ENCODE results near the gene PTPRT.

PTPRT gene

DNA sequence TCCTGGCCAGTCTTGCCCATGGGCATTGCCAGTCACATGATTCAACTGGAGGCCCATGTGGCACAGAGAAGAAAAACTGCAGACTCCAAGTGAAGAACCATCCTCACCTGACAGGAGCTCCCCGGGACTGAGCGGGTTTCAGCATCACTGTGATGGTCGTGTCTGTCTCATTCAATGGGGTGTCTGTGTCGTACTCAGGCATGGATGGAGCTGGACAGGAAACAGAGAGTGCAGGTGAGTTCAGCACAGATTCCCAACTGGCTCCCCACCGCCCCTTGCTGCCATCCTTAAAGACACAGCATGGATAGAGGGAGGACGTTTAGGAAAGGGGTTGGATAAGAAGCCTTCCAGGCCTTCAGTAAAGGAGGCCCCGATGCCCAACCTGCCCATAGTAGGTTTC is 839.2 kb downstream of the PTPRT start:
- no CpG with 5 or more reads among the region's 7 CpGs for WGBS (ENCODE audit: insufficient coverage, insufficient read length)
- DNase-seq (ENCODE audit: low read depth, low spot score): no peak
- Histone ChIP-seq H3K4me3 (ENCODE audit: low read length) (no peak overlapping the region), H3K4me1 (ENCODE audit: control insufficient read depth, insufficient read depth, low read length) (no peaks in the 10 kb centered on the region), H3K27me3 (ENCODE audit: control insufficient read depth, insufficient read depth, low read length) (no peaks in the 10 kb centered on the region), H3K36me3 (ENCODE audit: control insufficient read depth, insufficient read depth, low read length) (no peaks in the 10 kb centered on the region), H3K9me3 (ENCODE audit: control insufficient read depth, insufficient read depth, low read length) (no peaks in the 10 kb centered on the region), H3K27ac (ENCODE audit: low read length) (no peak overlapping the region)

DNA sequence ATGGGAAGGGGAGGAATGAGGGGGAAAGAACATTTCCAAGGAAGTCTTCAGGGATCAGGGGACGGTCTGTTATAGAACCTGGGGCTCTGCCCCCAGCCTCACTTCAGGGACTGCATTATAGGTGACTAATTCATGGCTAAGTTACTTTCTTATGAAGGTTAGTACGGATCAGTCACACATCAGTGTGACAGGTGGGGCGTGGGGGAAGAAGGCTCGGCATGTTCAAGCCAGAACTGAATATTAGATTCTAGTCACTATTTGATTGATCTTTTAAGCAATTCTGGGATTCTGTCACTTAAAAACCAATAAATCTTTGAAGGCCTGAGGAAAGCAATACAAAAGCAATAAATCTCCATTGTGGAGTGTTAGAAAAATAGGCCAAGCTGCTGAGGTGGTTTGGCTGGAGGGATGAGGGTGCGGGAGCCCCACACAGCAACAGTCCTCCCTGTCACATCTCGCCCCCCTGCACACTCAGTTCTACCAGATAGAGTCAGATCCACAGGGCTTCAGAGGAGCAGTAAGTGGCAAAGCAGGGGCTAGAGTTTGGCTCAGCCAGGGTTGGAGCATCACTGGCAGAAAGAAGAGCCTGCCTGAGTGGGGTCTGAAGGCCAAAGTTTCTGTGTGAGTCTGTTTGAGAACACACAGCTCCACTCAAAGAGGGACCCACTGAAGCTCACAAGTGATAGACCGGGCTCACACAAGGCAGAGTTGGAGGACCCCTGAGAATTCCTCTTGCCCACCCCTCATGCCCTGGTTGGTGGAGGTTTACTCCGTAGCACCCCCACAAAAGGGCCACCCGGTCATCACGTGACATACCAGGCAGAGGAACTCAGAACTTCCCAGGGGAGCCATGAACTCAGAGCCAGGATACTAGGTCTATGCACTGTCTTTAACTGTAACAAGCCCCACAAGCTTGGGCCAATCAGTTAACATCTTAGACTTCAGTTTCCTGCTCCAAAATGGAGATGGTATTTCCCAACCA is 843.2 kb downstream of the PTPRT start:
- H3K9me3 ChIP-seq (ENCODE audit: control insufficient read depth, insufficient read depth, low read length): no peaks in the 10 kb centered on the region
- no peaks in the 10 kb centered on the region for H3K4me1 ChIP-seq (ENCODE audit: control insufficient read depth, insufficient read depth, low read length)
- H3K27ac ChIP-seq (ENCODE audit: low read length): no peak overlapping the region
- no peak overlapping the region for H3K4me3 ChIP-seq (ENCODE audit: low read length)
- no peak for DNase-seq (ENCODE audit: low read depth, low spot score)
- no peaks in the 10 kb centered on the region for H3K36me3 ChIP-seq (ENCODE audit: control insufficient read depth, insufficient read depth, low read length)
- WGBS (ENCODE audit: insufficient coverage, insufficient read length): no CpG with 5 or more reads among the region's 10 CpGs
- H3K27me3 ChIP-seq (ENCODE audit: control insufficient read depth, insufficient read depth, low read length): no peaks in the 10 kb centered on the region

DNA sequence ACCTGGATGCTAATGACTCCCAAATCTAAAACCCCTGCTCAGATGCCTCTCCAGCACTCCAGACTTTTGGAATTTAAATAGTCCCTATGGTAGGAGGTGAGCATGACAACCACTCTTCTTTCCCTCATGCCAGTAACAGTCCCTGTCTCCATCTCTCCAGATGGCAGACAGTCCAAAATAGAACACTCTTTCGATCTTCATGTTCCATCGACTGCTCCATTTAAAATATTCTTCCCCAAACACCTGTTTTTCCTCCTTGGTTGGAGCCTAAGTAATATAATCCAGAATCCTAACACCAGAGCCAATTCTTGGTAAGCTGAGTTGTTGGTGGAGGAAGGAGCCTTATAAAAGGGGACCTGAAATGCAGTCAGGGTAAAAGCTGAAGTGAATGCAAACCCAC is 848.1 kb downstream of the PTPRT start:
- no peak overlapping the region for H3K27ac ChIP-seq (ENCODE audit: low read length)
- no CpG with 5 or more reads among the region's 2 CpGs for WGBS (ENCODE audit: insufficient coverage, insufficient read length)
- DNase-seq (ENCODE audit: low read depth, low spot score): no peak
- no peaks in the 10 kb centered on the region for H3K36me3 ChIP-seq (ENCODE audit: control insufficient read depth, insufficient read depth, low read length)
- no peaks in the 10 kb centered on the region for H3K4me1 ChIP-seq (ENCODE audit: control insufficient read depth, insufficient read depth, low read length)
- no peaks in the 10 kb centered on the region for H3K27me3 ChIP-seq (ENCODE audit: control insufficient read depth, insufficient read depth, low read length)
- no peak overlapping the region for H3K4me3 ChIP-seq (ENCODE audit: low read length)
- no peaks in the 10 kb centered on the region for H3K9me3 ChIP-seq (ENCODE audit: control insufficient read depth, insufficient read depth, low read length)

DNA sequence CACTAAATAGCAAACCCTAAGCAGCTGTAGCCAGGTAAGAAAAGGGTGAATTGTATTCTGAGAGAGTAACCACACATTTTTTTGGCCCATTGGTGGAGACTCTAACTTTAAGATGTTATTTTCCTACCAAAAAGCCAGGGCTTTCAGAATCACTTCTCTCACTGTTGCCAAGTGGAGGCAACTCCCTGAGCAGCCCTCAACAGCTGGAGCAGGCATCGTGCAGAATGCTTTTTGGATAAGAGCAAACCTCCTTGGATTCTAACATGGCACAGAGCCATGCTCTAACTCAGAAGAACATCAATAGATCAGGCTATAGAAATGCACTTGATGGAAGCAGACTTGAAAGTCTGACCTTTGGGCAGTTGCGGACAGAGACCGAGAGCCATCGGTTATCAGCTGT is 849.3 kb downstream of the PTPRT start:
- H3K27ac ChIP-seq (ENCODE audit: low read length): no peak overlapping the region
- WGBS (ENCODE audit: insufficient coverage, insufficient read length): no CpG with 5 or more reads among the region's 4 CpGs
- no peak overlapping the region for H3K4me3 ChIP-seq (ENCODE audit: low read length)
- no peak for DNase-seq (ENCODE audit: low read depth, low spot score)
- no peaks in the 10 kb centered on the region for H3K9me3 ChIP-seq (ENCODE audit: control insufficient read depth, insufficient read depth, low read length)
- H3K36me3 ChIP-seq (ENCODE audit: control insufficient read depth, insufficient read depth, low read length): no peaks in the 10 kb centered on the region
- H3K27me3 ChIP-seq (ENCODE audit: control insufficient read depth, insufficient read depth, low read length): no peaks in the 10 kb centered on the region
- no peaks in the 10 kb centered on the region for H3K4me1 ChIP-seq (ENCODE audit: control insufficient read depth, insufficient read depth, low read length)

DNA sequence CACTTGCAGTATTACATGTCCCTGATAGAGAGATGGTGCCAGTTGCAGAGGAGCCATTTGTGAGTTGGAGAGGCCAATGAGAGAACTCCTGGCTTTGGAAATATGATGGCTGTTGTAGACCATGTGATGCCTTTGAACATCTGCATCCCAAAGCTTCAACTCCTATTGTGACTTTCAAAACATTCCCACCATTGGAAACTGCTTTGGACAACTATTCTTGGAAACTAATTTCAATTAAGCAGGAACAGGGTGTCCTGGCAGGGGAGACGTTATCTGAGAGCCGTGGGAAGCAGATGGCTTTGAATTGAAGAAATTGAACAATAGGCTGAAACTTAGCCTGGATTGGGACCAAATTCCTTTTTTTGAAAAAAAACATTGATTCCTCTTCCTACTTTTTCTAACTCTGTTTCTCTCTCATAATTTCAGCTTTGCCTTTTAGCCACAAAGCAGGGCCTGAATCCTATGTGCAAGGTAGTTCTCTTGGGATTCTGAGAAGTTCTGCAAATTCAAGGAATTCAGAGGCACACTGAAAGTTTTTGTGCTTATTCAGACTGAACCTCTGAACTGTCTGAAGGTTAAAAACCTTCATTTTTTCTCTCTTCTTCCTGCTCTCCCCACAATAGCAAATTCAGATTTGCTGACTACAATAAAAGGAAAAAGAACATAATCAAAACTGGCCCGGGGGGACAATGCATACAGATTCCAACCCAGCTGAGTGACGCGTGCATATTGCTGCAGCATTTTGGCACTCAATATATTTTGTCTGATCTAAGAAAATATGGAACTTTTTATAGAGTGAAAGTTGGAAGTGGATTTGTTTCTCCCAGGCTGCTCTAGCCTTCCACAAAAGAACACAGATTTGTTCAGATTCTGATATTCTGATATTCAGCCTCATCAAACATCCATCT is 851.2 kb downstream of the PTPRT start:
- no peak overlapping the region for H3K4me3 ChIP-seq (ENCODE audit: low read length)
- no peak for DNase-seq (ENCODE audit: low read depth, low spot score)
- no peaks in the 10 kb centered on the region for H3K36me3 ChIP-seq (ENCODE audit: control insufficient read depth, insufficient read depth, low read length)
- no peaks in the 10 kb centered on the region for H3K27me3 ChIP-seq (ENCODE audit: control insufficient read depth, insufficient read depth, low read length)
- no peaks in the 10 kb centered on the region for H3K9me3 ChIP-seq (ENCODE audit: control insufficient read depth, insufficient read depth, low read length)
- no CpG with 5 or more reads among the region's 5 CpGs for WGBS (ENCODE audit: insufficient coverage, insufficient read length)
- no peaks in the 10 kb centered on the region for H3K4me1 ChIP-seq (ENCODE audit: control insufficient read depth, insufficient read depth, low read length)
- H3K27ac ChIP-seq (ENCODE audit: low read length): no peak overlapping the region

DNA sequence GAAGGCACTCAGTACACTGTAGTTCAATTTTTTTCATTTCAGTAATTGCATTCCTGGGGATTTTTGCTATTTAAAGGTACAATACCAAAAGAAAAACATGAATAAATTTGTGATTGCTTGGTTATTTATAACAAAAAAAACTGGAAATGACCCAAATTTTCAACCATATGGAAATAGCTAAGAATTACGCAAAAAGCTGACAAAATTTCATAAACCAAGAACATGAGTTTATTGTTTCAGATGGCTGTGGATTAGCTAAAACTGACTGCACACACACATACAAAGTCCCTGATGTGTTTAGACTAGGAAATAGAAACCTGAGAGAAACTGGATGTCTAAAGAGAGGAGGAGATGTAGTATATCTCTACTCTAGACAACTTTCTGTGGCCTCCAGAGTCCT is 853.1 kb downstream of the PTPRT start:
- no peaks in the 10 kb centered on the region for H3K4me1 ChIP-seq (ENCODE audit: control insufficient read depth, insufficient read depth, low read length)
- H3K27me3 ChIP-seq (ENCODE audit: control insufficient read depth, insufficient read depth, low read length): no peaks in the 10 kb centered on the region
- H3K27ac ChIP-seq (ENCODE audit: low read length): no peak overlapping the region
- no peak overlapping the region for H3K4me3 ChIP-seq (ENCODE audit: low read length)
- H3K36me3 ChIP-seq (ENCODE audit: control insufficient read depth, insufficient read depth, low read length): no peaks in the 10 kb centered on the region
- no peak for DNase-seq (ENCODE audit: low read depth, low spot score)
- H3K9me3 ChIP-seq (ENCODE audit: control insufficient read depth, insufficient read depth, low read length): no peaks in the 10 kb centered on the region
- no CpG with 5 or more reads among the region's 1 CpG for WGBS (ENCODE audit: insufficient coverage, insufficient read length)

DNA sequence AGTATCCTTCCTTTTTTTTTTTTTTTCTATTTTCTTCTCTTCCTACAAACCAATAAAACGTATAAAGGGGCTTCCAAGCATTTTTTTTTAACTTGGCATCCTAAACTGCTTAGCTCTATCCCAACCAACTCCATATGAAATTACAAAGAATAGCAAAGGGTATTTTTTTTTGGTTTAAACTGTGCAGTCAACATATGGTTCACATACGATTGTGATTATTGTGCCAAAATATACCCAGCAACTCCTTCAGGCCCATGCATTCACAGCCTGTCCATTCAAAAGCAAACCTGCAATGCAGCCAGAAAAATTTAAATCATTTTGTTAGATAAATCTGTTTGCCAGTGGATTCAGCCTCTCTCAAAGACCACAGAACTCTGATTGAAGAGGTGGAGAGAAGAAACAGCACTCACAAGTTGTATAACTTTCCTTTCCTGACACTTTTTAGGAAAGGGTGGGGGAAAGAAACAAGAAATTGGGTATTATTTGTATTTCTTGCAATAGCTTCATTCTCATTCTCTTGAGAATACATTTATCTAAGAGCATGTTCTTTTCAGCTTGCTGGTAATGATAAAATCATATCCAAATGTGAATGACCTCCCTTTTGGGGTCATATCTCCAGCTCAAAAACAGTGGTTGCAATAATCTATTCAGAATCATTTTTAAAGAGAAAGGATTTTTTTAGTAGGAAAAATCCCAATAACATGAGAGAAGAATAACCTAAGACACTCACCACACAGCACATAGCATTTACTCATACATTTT is 870.3 kb downstream of the PTPRT start:
- no peak for DNase-seq (ENCODE audit: low read depth, low spot score)
- Histone ChIP-seq H3K27ac (ENCODE audit: low read length) (no peak overlapping the region), H3K4me3 (ENCODE audit: low read length) (no peak overlapping the region), H3K4me1 (ENCODE audit: control insufficient read depth, insufficient read depth, low read length) (no peaks in the 10 kb centered on the region), H3K9me3 (ENCODE audit: control insufficient read depth, insufficient read depth, low read length) (no peaks in the 10 kb centered on the region), H3K36me3 (ENCODE audit: control insufficient read depth, insufficient read depth, low read length) (no peaks in the 10 kb centered on the region), H3K27me3 (ENCODE audit: control insufficient read depth, insufficient read depth, low read length) (no peaks in the 10 kb centered on the region)
- WGBS (ENCODE audit: insufficient coverage, insufficient read length): no CpG with 5 or more reads among the region's 2 CpGs

DNA sequence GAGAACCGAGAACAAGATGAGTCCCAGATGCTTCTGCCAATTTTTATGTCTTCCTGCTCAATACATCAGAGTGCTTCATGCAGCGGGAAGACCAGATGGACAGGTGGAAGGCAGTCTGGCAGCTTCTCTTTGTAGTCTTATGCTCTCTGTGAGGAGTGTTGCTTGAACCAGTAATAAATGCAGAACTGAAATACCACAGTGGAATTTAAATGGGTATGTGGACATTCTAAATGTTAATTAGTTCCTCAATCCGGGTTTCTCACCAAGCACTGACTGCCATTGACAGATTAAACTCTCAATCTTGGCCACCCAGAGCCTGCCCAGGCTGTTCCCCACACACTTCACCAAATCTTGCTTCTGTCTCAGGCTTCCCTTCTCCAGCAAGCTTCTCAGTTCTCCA is 876.0 kb downstream of the PTPRT start:
- no peak for DNase-seq (ENCODE audit: low read depth, low spot score)
- Histone ChIP-seq H3K27ac (ENCODE audit: low read length) (no peak overlapping the region), H3K27me3 (ENCODE audit: control insufficient read depth, insufficient read depth, low read length) (no peaks in the 10 kb centered on the region), H3K9me3 (ENCODE audit: control insufficient read depth, insufficient read depth, low read length) (no peaks in the 10 kb centered on the region), H3K4me3 (ENCODE audit: low read length) (no peak overlapping the region), H3K36me3 (ENCODE audit: control insufficient read depth, insufficient read depth, low read length) (no peaks in the 10 kb centered on the region), H3K4me1 (ENCODE audit: control insufficient read depth, insufficient read depth, low read length) (no peaks in the 10 kb centered on the region)
- WGBS (ENCODE audit: insufficient coverage, insufficient read length): no CpG with 5 or more reads among the region's 3 CpGs

DNA sequence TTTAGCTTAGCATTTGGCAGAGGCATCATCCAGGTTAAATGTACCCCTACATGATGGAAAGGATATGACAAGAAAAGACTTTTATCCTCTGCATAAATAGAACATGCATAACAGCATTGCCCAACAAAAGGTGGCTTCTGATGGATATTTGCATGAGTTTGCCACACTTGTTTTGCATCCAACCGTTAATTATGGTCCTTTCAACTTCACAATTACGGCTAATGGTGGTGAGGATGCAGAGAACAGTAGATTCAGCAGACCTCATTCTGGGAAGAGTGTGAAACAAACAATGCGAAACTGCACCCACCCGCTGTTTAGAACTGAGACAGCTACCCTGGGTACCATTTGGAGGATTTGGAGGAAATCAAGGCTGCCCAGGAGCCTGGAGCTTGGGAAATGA is 880.7 kb downstream of the PTPRT start:
- no peak overlapping the region for H3K4me3 ChIP-seq (ENCODE audit: low read length)
- no peak overlapping the region for H3K27ac ChIP-seq (ENCODE audit: low read length)
- no peaks in the 10 kb centered on the region; the same call in 1 of the 2 replicates for H3K27me3 ChIP-seq (ENCODE audit: control insufficient read depth, insufficient read depth, low read length)
- H3K9me3 ChIP-seq (ENCODE audit: control insufficient read depth, insufficient read depth, low read length): no peaks in the 10 kb centered on the region
- WGBS (ENCODE audit: insufficient coverage, insufficient read length): no CpG with 5 or more reads among the region's 4 CpGs
- H3K36me3 ChIP-seq (ENCODE audit: control insufficient read depth, insufficient read depth, low read length): no peaks in the 10 kb centered on the region
- no peaks in the 10 kb centered on the region for H3K4me1 ChIP-seq (ENCODE audit: control insufficient read depth, insufficient read depth, low read length)
- DNase-seq (ENCODE audit: low read depth, low spot score): no peak

DNA sequence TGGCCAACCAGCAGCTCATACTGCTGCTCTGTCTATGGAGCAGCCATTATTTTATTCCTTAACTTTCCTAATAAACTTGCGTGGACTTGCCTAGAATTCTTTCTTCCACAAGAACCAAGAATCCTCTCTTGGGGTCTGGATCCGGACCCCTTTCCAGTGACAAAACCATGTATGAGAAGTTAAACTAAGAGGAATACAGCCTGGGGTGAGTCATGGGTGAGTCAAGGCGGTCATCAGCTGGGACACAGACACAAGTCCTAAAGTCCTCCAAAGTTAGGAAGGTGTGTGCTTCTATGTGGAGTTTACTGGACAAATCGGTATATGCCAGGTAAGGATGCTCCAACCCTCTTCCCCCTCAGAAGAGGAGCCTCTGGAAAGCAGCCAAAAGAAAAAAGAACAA is 881.5 kb downstream of the PTPRT start:
- no peak overlapping the region for H3K4me3 ChIP-seq (ENCODE audit: low read length)
- H3K27ac ChIP-seq (ENCODE audit: low read length): no peak overlapping the region
- H3K4me1 ChIP-seq (ENCODE audit: control insufficient read depth, insufficient read depth, low read length): no peaks in the 10 kb centered on the region
- H3K27me3 ChIP-seq (ENCODE audit: control insufficient read depth, insufficient read depth, low read length): no peaks in the 10 kb centered on the region; the same call in 1 of the 2 replicates
- no peaks in the 10 kb centered on the region for H3K36me3 ChIP-seq (ENCODE audit: control insufficient read depth, insufficient read depth, low read length)
- WGBS (ENCODE audit: insufficient coverage, insufficient read length): no CpG with 5 or more reads among the region's 4 CpGs
- H3K9me3 ChIP-seq (ENCODE audit: control insufficient read depth, insufficient read depth, low read length): no peaks in the 10 kb centered on the region
- DNase-seq (ENCODE audit: low read depth, low spot score): no peak

All from iPS DF 6.9 (cell line).